ENCODE results near the gene MMP19.

DNA sequence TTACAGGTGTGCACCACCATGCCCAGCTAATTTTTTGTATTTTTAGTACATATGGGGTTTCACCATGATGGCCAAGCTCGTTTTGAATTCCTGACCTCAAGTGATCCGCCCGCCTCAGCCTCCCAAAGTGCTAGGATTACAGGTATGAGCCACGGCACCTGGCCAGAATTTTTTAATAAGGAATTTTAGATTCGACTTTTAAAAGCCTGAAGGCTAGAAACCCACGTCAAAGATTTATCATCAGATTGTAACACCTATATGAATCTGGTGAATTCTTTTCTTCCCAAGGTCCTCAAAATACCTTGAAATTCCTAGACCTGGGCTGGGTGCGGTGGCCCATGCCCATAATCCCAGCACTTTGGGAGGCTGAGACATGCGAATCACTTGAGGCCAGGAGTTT lies 18.7 kb upstream of the MMP19 start:
- TF ChIP-seq, protein P1, sequence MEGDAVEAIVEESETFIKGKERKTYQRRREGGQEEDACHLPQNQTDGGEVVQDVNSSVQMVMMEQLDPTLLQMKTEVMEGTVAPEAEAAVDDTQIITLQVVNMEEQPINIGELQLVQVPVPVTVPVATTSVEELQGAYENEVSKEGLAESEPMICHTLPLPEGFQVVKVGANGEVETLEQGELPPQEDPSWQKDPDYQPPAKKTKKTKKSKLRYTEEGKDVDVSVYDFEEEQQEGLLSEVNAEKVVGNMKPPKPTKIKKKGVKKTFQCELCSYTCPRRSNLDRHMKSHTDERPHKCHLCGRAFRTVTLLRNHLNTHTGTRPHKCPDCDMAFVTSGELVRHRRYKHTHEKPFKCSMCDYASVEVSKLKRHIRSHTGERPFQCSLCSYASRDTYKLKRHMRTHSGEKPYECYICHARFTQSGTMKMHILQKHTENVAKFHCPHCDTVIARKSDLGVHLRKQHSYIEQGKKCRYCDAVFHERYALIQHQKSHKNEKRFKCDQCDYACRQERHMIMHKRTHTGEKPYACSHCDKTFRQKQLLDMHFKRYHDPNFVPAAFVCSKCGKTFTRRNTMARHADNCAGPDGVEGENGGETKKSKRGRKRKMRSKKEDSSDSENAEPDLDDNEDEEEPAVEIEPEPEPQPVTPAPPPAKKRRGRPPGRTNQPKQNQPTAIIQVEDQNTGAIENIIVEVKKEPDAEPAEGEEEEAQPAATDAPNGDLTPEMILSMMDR (IDR thresholded peaks at IDR 0.05): no peak
- no peak for TF ChIP-seq EZH2 (IDR thresholded peaks at IDR 0.05; ENCODE audit: borderline replicate concordance, insufficient read depth, low read depth, low read length, poor library complexity, severe bottlenecking)
